ENCODE data around the gene PHF21B.
"Not testable (repeated sequence)": the region's sequence is repeated elsewhere in the genome, so short reads cannot be mapped to it uniquely, and the experiment has no call there.

PHF21B gene

DNA sequence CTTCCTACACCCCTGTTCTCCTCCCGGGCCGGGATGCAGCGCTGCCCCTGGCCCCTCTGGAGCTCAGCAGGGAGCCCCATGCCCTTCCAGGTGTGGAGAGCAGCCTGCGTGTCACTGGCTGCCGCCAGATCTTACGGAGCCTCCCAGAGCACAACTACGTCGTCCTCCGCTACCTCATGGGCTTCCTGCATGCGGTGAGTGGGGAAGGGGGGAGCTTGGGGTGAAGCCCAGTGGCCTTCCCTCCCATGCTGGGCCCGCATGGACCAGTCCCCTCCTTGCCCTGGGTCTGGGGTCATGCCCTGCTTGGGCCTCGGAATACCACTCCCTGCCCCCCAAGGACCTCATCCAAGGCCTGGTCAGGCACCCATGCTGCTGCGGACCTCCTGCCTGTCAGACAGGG is 150.2 kb downstream of the PHF21B start:
- Histone ChIP-seq H3K56ac (ENCODE audit: low read length) (no peak overlapping the region), H3K4me2 (ENCODE audit: low read length) (no peak overlapping the region), H3K18ac (ENCODE audit: low read length) (no peak overlapping the region), H4K5ac (ENCODE audit: low read length) (no peak overlapping the region), H3K4me3 (ENCODE audit: low read length) (no peak overlapping the region), H3K23ac (ENCODE audit: low read length) (no peak overlapping the region), H3K9ac (ENCODE audit: low read length) (no peak overlapping the region), H2BK15ac (replicated peaks; ENCODE audit: low read depth) (no peak overlapping the region), H2BK5ac (ENCODE audit: low read length) (no peak overlapping the region), H3K27ac (ENCODE audit: low read depth, low read length) (no peak overlapping the region), H3K36me3 (ENCODE audit: control insufficient read depth, insufficient read depth, low read length) (no peaks in the 10 kb centered on the region), H3K27me3 (ENCODE audit: insufficient read depth, low read length, poor library complexity) (no peaks in the 10 kb centered on the region), H2BK120ac (ENCODE audit: low read depth, low read length) (no peak overlapping the region), H3K4ac (ENCODE audit: low read depth, low read length) (no peak overlapping the region), H3K4me1 (ENCODE audit: control insufficient read depth, low read depth, low read length) (no peaks in the 10 kb centered on the region), H4K8ac (ENCODE audit: low read depth, low read length) (no peak overlapping the region), H3K79me2 (ENCODE audit: control insufficient read depth, insufficient read depth, low read length) (no peaks in the 10 kb centered on the region), H2AK5ac (ENCODE audit: low read length) (no peak overlapping the region), H3K79me1 (ENCODE audit: low read length) (no peaks in the 10 kb centered on the region)
- DNase-seq: no peak
- WGBS (ENCODE audit: extremely low coverage, insufficient coverage, low lambda C conversion rate): no CpG with 5 or more reads among the region's 13 CpGs

DNA sequence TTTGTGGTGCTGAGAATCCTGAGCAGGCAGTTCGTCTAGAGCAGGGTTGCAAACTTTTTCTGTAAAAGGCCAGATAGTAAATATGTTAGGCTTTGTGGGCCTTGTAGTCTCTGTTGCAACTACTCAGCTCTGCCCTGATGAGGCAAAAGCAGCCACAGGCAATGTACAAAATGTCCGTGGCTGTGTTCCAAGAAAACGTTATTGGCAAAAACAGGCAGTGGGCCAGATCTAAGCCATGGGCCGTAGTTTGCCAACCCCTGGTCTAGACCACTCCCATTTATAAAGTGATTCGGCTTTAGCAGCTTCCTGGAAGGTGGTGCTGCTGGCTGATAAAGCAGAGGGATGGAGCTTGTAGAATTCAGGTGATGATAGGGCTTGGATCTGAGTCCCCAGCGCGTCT is 151.0 kb downstream of the PHF21B start:
- not testable (repeated sequence) for H3K4me1 ChIP-seq (ENCODE audit: control insufficient read depth, low read depth, low read length); H3K36me3 ChIP-seq (ENCODE audit: control insufficient read depth, insufficient read depth, low read length)

DNA sequence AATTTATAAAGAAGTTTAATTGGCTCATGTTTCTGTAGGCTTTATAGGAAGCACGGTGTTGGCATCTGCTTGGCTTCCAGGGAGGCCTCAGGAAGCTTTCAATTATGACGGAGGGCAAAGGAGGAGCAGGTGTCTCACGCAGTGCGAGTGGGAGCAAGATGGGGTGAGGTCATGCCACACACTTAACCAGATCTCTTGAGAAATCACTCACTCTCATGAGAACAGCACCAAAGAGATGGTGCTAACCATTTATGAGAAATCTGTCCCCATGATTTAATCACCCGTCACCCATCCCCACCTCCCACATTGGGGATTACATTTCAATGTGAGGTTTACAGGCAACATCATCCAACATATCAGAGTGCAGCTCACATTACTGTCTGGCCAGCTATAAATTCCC is 153.9 kb downstream of the PHF21B start:
- no peak overlapping the region for H4K8ac ChIP-seq (ENCODE audit: low read depth, low read length)
- H2BK5ac ChIP-seq (ENCODE audit: low read length): no peak overlapping the region
- H2BK15ac ChIP-seq (replicated peaks; ENCODE audit: low read depth): no peak overlapping the region
- H3K27ac ChIP-seq (ENCODE audit: low read depth, low read length): no peak overlapping the region
- no peaks in the 10 kb centered on the region for H3K27me3 ChIP-seq (ENCODE audit: insufficient read depth, low read length, poor library complexity)
- no peak overlapping the region for H2BK120ac ChIP-seq (ENCODE audit: low read depth, low read length)
- no CpG with 5 or more reads among the region's 5 CpGs for WGBS (ENCODE audit: extremely low coverage, insufficient coverage, low lambda C conversion rate)
- no peak overlapping the region for H3K23ac ChIP-seq (ENCODE audit: low read length)
- no peak overlapping the region for H3K56ac ChIP-seq (ENCODE audit: low read length)
- H3K79me2 ChIP-seq (ENCODE audit: control insufficient read depth, insufficient read depth, low read length): no peaks in the 10 kb centered on the region
- no peak overlapping the region for H3K4ac ChIP-seq (ENCODE audit: low read depth, low read length)
- H3K4me2 ChIP-seq (ENCODE audit: low read length): no peak overlapping the region
- no peak overlapping the region for H3K18ac ChIP-seq (ENCODE audit: low read length)
- no peak for DNase-seq
- no peak overlapping the region for H3K4me3 ChIP-seq (ENCODE audit: low read length)
- H2AK5ac ChIP-seq (ENCODE audit: low read length): no peak overlapping the region
- no peak overlapping the region for H4K5ac ChIP-seq (ENCODE audit: low read length)
- H3K79me1 ChIP-seq (ENCODE audit: low read length): no peaks in the 10 kb centered on the region
- no peak overlapping the region for H3K9ac ChIP-seq (ENCODE audit: low read length)
- H3K4me1 ChIP-seq (ENCODE audit: control insufficient read depth, low read depth, low read length): no peaks in the 10 kb centered on the region
- H3K36me3 ChIP-seq (ENCODE audit: control insufficient read depth, insufficient read depth, low read length): no peaks in the 10 kb centered on the region

More for the DNA sequence above, 151.0 kb downstream of the PHF21B start:
- not testable (repeated sequence) for H3K18ac ChIP-seq (ENCODE audit: low read length); H3K4me3 ChIP-seq (ENCODE audit: low read length); H2AK5ac ChIP-seq (ENCODE audit: low read length); H3K4me2 ChIP-seq (ENCODE audit: low read length); H3K27ac ChIP-seq (ENCODE audit: low read depth, low read length); H3K4ac ChIP-seq (ENCODE audit: low read depth, low read length); H3K9ac ChIP-seq (ENCODE audit: low read length); DNase-seq; H3K79me1 ChIP-seq (ENCODE audit: low read length); H3K56ac ChIP-seq (ENCODE audit: low read length); H3K23ac ChIP-seq (ENCODE audit: low read length); H2BK15ac ChIP-seq (replicated peaks; ENCODE audit: low read depth); H4K5ac ChIP-seq (ENCODE audit: low read length); H4K8ac ChIP-seq (ENCODE audit: low read depth, low read length); H3K79me2 ChIP-seq (ENCODE audit: control insufficient read depth, insufficient read depth, low read length); H2BK5ac ChIP-seq (ENCODE audit: low read length); H2BK120ac ChIP-seq (ENCODE audit: low read depth, low read length); H3K27me3 ChIP-seq (ENCODE audit: insufficient read depth, low read length, poor library complexity)
- no CpG with 5 or more reads among the region's 7 CpGs for WGBS (ENCODE audit: extremely low coverage, insufficient coverage, low lambda C conversion rate)

DNA sequence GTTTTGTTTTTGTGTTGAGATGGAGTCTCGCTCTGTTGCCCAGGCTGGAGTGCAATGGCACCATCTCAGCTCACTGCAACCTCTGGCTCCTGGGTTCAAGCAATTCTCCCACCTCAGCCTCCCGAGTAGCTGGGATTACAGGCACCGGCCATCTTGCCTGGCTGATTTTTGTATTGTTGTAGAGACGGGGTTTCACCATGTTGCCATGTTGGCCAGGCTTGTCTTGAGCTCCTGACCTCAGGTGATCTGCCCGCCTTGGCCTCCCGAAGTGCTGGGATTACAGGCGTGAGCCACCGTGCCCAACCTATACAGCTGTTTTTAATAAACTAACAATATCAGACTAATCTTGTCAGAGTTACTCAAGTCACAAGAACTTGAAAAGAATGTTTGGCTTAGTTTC is 155.2 kb downstream of the PHF21B start:
- DNase-seq; H3K56ac ChIP-seq (ENCODE audit: low read length); H3K9ac ChIP-seq (ENCODE audit: low read length); H3K18ac ChIP-seq (ENCODE audit: low read length); H3K4me1 ChIP-seq (ENCODE audit: control insufficient read depth, low read depth, low read length); H3K4me2 ChIP-seq (ENCODE audit: low read length); H3K23ac ChIP-seq (ENCODE audit: low read length); H3K27me3 ChIP-seq (ENCODE audit: insufficient read depth, low read length, poor library complexity); H2AK5ac ChIP-seq (ENCODE audit: low read length); H4K8ac ChIP-seq (ENCODE audit: low read depth, low read length); H4K5ac ChIP-seq (ENCODE audit: low read length); H3K36me3 ChIP-seq (ENCODE audit: control insufficient read depth, insufficient read depth, low read length); H3K4me3 ChIP-seq (ENCODE audit: low read length); H2BK5ac ChIP-seq (ENCODE audit: low read length); H2BK15ac ChIP-seq (replicated peaks; ENCODE audit: low read depth); H3K27ac ChIP-seq (ENCODE audit: low read depth, low read length); H3K4ac ChIP-seq (ENCODE audit: low read depth, low read length); H2BK120ac ChIP-seq (ENCODE audit: low read depth, low read length); H3K79me1 ChIP-seq (ENCODE audit: low read length); H3K79me2 ChIP-seq (ENCODE audit: control insufficient read depth, insufficient read depth, low read length): not testable (repeated sequence)
- WGBS (ENCODE audit: extremely low coverage, insufficient coverage, low lambda C conversion rate): no CpG with 5 or more reads among the region's 8 CpGs

DNA sequence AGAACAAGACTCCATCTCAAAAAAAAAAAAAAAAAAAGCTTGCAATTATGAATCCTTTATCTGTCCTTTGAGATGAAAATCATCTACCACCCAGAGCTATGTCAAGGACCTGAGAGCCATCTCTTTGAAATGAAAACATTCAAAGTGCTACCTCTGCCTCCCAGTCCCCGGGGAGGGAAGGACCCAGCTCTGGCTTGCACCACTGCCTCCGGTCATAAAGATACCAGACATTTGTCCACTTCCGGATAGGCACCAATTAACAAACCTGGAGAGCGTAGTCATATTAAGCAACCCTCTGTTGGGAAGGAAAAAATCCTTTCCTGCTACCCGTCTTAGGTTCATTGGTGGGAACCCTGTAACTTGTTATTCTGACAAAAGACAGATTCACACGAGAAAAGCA is 158.9 kb downstream of the PHF21B start:
- WGBS (ENCODE audit: extremely low coverage, insufficient coverage, low lambda C conversion rate): no CpG with 5 or more reads among the region's 6 CpGs
- Histone ChIP-seq H3K27me3 (ENCODE audit: insufficient read depth, low read length, poor library complexity) (no peaks in the 10 kb centered on the region), H3K23ac (ENCODE audit: low read length) (no peak overlapping the region), H3K79me1 (ENCODE audit: low read length) (no peaks in the 10 kb centered on the region), H3K4me3 (ENCODE audit: low read length) (no peak overlapping the region), H3K36me3 (ENCODE audit: control insufficient read depth, insufficient read depth, low read length) (no peaks in the 10 kb centered on the region), H2BK5ac (ENCODE audit: low read length) (no peak overlapping the region), H3K79me2 (ENCODE audit: control insufficient read depth, insufficient read depth, low read length) (no peaks in the 10 kb centered on the region), H2BK120ac (ENCODE audit: low read depth, low read length) (no peak overlapping the region), H3K27ac (ENCODE audit: low read depth, low read length) (no peak overlapping the region), H3K4me1 (ENCODE audit: control insufficient read depth, low read depth, low read length) (no peaks in the 10 kb centered on the region), H3K4ac (ENCODE audit: low read depth, low read length) (no peak overlapping the region), H3K18ac (ENCODE audit: low read length) (no peak overlapping the region), H2BK15ac (replicated peaks; ENCODE audit: low read depth) (no peak overlapping the region), H3K56ac (ENCODE audit: low read length) (no peak overlapping the region), H3K9ac (ENCODE audit: low read length) (no peak overlapping the region), H4K5ac (ENCODE audit: low read length) (no peak overlapping the region), H4K8ac (ENCODE audit: low read depth, low read length) (no peak overlapping the region), H3K4me2 (ENCODE audit: low read length) (no peak overlapping the region), H2AK5ac (ENCODE audit: low read length) (no peak overlapping the region)
- no peak for DNase-seq

DNA sequence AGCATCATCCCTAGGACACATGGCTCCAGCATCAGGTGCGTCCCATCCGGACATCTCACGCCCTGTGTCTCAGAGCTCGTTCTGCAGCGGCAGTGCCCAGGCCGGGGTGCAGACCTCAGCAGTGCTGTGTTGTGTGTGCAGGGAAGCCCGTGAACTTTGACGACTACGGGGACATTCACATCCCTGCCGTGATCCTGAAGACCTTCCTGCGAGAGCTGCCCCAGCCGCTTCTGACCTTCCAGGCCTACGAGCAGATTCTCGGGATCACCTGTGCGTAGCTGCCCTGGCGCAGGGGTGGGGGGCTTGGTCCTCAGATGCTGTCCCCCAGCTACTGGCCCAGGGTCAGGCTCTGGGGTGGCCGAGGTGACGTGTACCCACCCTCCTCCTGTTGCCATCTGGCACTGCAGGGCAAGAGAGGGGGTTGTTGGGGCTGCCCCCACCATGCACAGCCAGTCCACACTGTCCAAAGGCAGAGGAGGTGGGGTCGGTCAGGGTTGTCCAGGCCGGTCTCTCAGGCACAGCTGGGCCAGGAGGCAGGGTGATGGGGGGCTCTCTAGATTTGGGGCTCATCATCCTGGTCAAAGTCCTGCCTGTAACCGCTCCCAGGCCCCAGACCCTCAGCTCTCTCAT is 160.9 kb downstream of the PHF21B start:
- H3K4me3 ChIP-seq (ENCODE audit: low read length): no peak overlapping the region
- WGBS (ENCODE audit: extremely low coverage, insufficient coverage, low lambda C conversion rate): no CpG with 5 or more reads among the region's 21 CpGs
- H3K23ac ChIP-seq (ENCODE audit: low read length): no peak overlapping the region
- no peak overlapping the region for H2BK120ac ChIP-seq (ENCODE audit: low read depth, low read length)
- no peaks in the 10 kb centered on the region for H3K79me1 ChIP-seq (ENCODE audit: low read length)
- no peak overlapping the region for H3K27ac ChIP-seq (ENCODE audit: low read depth, low read length)
- H3K36me3 ChIP-seq (ENCODE audit: control insufficient read depth, insufficient read depth, low read length): no peaks in the 10 kb centered on the region
- no peaks in the 10 kb centered on the region for H3K79me2 ChIP-seq (ENCODE audit: control insufficient read depth, insufficient read depth, low read length)
- H3K4ac ChIP-seq (ENCODE audit: low read depth, low read length): no peak overlapping the region
- no peaks in the 10 kb centered on the region for H3K4me1 ChIP-seq (ENCODE audit: control insufficient read depth, low read depth, low read length)
- no peak overlapping the region for H4K8ac ChIP-seq (ENCODE audit: low read depth, low read length)
- no peak overlapping the region for H2BK5ac ChIP-seq (ENCODE audit: low read length)
- no peak overlapping the region for H3K56ac ChIP-seq (ENCODE audit: low read length)
- H3K9ac ChIP-seq (ENCODE audit: low read length): no peak overlapping the region
- no peaks in the 10 kb centered on the region for H3K27me3 ChIP-seq (ENCODE audit: insufficient read depth, low read length, poor library complexity)
- H2BK15ac ChIP-seq (replicated peaks; ENCODE audit: low read depth): no peak overlapping the region
- H4K5ac ChIP-seq (ENCODE audit: low read length): no peak overlapping the region
- no peak overlapping the region for H3K4me2 ChIP-seq (ENCODE audit: low read length)
- no peak overlapping the region for H3K18ac ChIP-seq (ENCODE audit: low read length)
- no peak for DNase-seq
- H2AK5ac ChIP-seq (ENCODE audit: low read length): no peak overlapping the region
